Type B pancreatic cell (in vitro differentiated cells): ENCODE data around the gene TMEM109. TPM values are rescaled to one million over a fixed set of nuclear protein-coding genes. Genes with fewer than 3 reads are reported as not detected.

Experiments used
- DNase-seq: peaks from one replicate; pipeline ENCODE4 v3.0.0; 2021; ENCODE audit warnings: mixed read lengths; ENCODE audit not compliant: unreplicated experiment; ENCODE audit errors: extremely low spot score
- H3K27ac Mint-ChIP-seq: 2 replicates; pipeline ENCODE4 v1.8.0; 2021; ENCODE audit warnings: mild to moderate bottlenecking, mixed read lengths
- H3K27me3 Mint-ChIP-seq: 2 replicates; pipeline ENCODE4 v1.8.0; 2021; ENCODE audit warnings: mixed read lengths
- H3K36me3 Mint-ChIP-seq: 2 replicates; pipeline ENCODE4 v1.8.0; 2021; ENCODE audit warnings: mixed read lengths
- H3K4me1 Mint-ChIP-seq: one replicate; pipeline ENCODE4 v1.8.0; 2021; ENCODE audit warnings: mixed read lengths; ENCODE audit not compliant: unreplicated experiment
- H3K4me3 Mint-ChIP-seq: 2 replicates; pipeline ENCODE4 v1.8.0; 2021; ENCODE audit warnings: mild to moderate bottlenecking, mixed read lengths
- H3K9me3 Mint-ChIP-seq: 2 replicates; pipeline ENCODE4 v1.8.0; 2021; ENCODE audit warnings: mixed read lengths
- CTCF ChIP-seq: fragments of 200-600 bp; sonication (generic); conservative IDR thresholded peaks from 2 replicates; pipeline ENCODE4 v1.5.0; 2021; ENCODE audit warnings: antibody characterized with exemption, mild to moderate bottlenecking
- total RNA-seq: library from RNA; stranded (reverse); gene quantifications from 2 replicates; pipeline ENCODE4 v1.2.1, GENCODE V29; 2021; ENCODE audit warnings: low replicate concordance

The TMEM109 gene
- total RNA-seq, 1 donor from 2014 or later, result 83.0 TPM

- H3K27ac Mint-ChIP-seq, result peak overlapping the region; percentile 73
- no peaks in the 10 kb centered on the region for H3K27me3 Mint-ChIP-seq
- H3K36me3 Mint-ChIP-seq, result peaks cover 5% of the 10 kb centered on the region
- H3K9me3 Mint-ChIP-seq, result no peaks in the 10 kb centered on the region
- TF ChIP-seq CTCF, result no peak
- H3K4me1 Mint-ChIP-seq, result peaks cover 29% of the 10 kb centered on the region
- DNase-seq, result no peak
- no peak overlapping the region for H3K4me3 Mint-ChIP-seq
Observed at GRCh38 chr11:60939301-60939700, 25.3 kb downstream of the TMEM109 start.

- H3K9me3 Mint-ChIP-seq, result no peaks in the 10 kb centered on the region
- TF ChIP-seq CTCF, result no peak
- peaks cover 30% of the 10 kb centered on the region for H3K4me1 Mint-ChIP-seq
- no peak overlapping the region for H3K4me3 Mint-ChIP-seq
- H3K36me3 Mint-ChIP-seq, result peaks cover 5% of the 10 kb centered on the region
- no peaks in the 10 kb centered on the region for H3K27me3 Mint-ChIP-seq
- H3K27ac Mint-ChIP-seq, result peak overlapping the region; percentile 73
- DNase-seq, result no peak
Observed at GRCh38 chr11:60939855-60940254, 25.9 kb downstream of the TMEM109 start.

DNA sequence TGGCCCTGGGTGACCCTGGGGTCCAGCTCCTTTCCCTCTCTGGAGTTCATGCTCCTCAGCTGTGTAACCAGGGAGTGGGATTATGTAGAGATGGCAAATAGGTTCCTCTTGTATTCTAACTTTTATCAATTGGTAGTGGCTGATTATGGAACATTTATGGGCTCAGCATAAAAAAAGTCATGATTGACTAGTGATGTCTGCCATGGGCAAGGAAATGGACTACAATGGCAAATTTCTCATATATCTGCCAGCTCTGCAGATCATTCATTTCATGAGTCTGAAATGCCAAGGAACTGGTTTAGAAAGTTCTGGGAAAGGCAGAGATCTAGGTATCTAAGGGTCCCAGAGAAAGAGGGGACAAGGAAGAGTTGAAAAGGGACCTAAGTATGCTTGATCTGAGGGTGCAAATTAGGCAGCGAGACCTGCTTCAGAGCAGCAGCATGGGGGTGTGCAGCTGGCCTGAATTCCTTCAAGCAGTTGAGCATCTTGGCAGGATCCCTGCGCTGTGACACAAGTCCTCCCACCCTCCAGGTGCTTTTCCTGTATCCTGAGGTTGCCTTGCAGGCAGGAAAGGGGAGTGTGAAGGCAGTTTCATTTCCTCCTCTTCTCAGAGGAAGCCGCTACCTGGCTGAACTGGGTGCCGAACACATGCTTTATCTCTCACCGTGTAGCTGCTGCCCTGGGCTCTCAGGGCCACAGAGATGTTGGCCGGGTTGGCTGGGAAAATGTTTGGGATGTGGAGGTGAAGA is 27.6 kb downstream of the TMEM109 start:
- peak overlapping the region; percentile 95 for H3K27ac Mint-ChIP-seq
- no peak for TF ChIP-seq CTCF
- no peaks in the 10 kb centered on the region for H3K27me3 Mint-ChIP-seq
- H3K9me3 Mint-ChIP-seq, result no peaks in the 10 kb centered on the region
- H3K4me1 Mint-ChIP-seq, result peaks cover 30% of the 10 kb centered on the region
- H3K36me3 Mint-ChIP-seq, result peaks cover 5% of the 10 kb centered on the region
- DNase-seq, result no peak
- H3K4me3 Mint-ChIP-seq, result no peak overlapping the region

DNA sequence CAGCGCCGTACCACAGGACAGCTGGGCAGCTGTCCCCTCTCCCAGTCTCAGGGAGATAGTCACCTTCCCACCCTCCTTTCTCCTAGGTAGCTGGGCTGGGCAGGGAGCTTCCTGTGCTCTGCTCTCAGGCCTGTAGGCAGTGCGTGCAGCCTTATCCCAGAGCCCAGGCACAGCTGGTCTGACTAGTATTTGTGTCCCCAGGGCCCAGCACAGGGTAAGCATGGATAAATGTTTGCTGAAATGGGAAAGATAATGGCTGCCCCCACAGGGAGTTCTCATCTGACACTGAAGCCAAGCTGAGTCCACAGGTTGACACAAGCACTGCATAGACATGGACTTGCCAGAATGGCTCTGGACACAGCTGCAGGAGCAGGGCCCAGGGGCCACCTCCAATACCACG is 28.3 kb downstream of the TMEM109 start:
- peak overlapping the region; percentile 73 for H3K4me3 Mint-ChIP-seq
- no peak for DNase-seq
- H3K4me1 Mint-ChIP-seq, result peaks cover 30% of the 10 kb centered on the region
- no peak for TF ChIP-seq CTCF
- H3K27ac Mint-ChIP-seq, result peak overlapping the region; percentile 95
- H3K27me3 Mint-ChIP-seq, result no peaks in the 10 kb centered on the region
- no peaks in the 10 kb centered on the region for H3K9me3 Mint-ChIP-seq
- peaks cover under 1% of the 10 kb centered on the region for H3K36me3 Mint-ChIP-seq

DNA sequence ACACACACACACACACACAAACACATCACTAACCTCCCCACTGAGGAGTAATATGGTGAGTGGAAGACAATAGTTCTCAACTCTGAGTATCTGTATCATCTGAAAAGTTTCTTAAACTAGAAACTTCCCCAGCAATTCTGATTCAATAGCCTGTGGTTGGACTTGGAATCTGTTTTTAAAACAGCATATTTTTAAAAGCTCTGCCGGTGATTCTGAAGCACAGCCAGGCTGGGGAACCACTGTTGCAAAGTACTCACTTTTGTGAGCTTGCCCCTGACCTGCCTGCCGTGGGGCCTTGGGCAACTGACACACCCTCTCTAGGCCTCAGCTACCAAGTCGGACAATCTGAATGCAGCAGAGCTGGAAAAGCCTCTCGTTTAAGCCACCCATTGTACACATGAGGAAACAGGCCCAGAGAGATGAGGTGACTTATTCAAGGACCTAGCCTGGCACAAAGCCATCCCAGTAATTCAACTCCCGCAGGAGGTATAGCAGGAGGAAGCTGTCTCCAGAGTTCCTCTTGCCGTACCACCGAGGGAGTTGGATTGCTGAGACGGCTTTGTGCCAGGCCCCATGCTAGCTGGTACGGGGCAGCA is 29.1 kb downstream of the TMEM109 start:
- Mint-ChIP-seq H3K4me3 (peak overlapping the region; percentile 73), H3K36me3 (no peaks in the 10 kb centered on the region), H3K4me1 (peaks cover 32% of the 10 kb centered on the region), H3K9me3 (no peaks in the 10 kb centered on the region), H3K27ac (peak overlapping the region; percentile 95), H3K27me3 (no peaks in the 10 kb centered on the region)
- DNase-seq, result no peak
- TF ChIP-seq CTCF, result no peak
